GM12864 (cell line): ENCODE measurements around the gene ELK4.

Experiments used
- DNase-seq: peaks from one replicate; pipeline ENCODE4 v3.0.0-alpha.2; 2011; ENCODE audit warnings: low read depth
- H3K4me3 ChIP-seq: 2 replicates; pipeline ENCODE4 v1.5.1; 2011; ENCODE audit warnings: mild to moderate bottlenecking, low read depth, low read length, control low read depth
- TF ChIP-seq, protein P1 (sequence below): IDR thresholded peaks from 2 replicates; pipeline ENCODE4 v1.5.1; 2011; ENCODE audit warnings: low read depth, mild to moderate bottlenecking, moderate library complexity, low read length, control low read depth, inconsistent platforms; ENCODE audit errors: missing control alignments

ELK4 gene

DNA sequence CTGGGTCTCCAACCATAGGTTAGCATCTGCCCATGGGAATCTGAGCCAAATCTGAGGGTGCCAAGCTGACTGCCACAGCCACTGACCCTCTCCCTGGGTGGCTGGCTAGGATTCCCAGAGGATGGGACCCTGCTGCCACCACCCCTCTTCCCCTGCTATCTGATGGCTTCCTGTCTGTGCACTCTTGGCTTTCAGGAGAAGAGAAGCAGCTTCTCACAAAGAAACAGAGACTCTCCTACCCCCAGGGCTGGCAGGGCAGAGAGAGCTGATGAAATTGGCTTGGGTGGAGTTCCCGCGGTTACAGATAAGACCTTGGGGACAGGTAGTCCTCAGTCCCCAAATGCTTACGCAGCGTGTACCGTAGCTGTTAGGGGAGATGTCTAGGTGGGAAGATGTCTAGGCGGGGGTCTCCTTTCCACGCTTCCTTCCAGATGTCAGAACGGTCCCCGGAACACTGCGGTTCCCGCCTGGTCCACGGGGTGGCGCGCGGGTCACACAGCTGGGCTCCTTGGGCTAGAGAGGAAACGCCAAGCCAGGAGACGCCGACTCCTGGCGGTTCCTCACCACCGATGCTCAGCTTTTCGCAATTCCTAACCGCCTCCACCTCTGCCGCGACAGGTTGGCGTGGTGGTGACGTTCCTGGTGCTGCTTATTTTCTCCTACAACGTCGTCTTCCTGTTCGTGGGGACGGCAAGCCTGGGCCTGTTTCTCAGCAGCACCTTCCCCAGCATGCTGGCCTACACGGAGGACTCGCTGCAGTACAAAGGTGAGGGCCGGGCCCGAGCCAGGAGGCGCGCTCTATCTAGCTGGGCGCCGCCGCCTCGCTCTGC, 40.1 kb downstream of the ELK4 start:
- H3K4me3 ChIP-seq: peak overlapping the region; percentile 45
- no peak for DNase-seq
- TF ChIP-seq, protein P1, sequence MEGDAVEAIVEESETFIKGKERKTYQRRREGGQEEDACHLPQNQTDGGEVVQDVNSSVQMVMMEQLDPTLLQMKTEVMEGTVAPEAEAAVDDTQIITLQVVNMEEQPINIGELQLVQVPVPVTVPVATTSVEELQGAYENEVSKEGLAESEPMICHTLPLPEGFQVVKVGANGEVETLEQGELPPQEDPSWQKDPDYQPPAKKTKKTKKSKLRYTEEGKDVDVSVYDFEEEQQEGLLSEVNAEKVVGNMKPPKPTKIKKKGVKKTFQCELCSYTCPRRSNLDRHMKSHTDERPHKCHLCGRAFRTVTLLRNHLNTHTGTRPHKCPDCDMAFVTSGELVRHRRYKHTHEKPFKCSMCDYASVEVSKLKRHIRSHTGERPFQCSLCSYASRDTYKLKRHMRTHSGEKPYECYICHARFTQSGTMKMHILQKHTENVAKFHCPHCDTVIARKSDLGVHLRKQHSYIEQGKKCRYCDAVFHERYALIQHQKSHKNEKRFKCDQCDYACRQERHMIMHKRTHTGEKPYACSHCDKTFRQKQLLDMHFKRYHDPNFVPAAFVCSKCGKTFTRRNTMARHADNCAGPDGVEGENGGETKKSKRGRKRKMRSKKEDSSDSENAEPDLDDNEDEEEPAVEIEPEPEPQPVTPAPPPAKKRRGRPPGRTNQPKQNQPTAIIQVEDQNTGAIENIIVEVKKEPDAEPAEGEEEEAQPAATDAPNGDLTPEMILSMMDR: peak; percentile 99

DNA sequence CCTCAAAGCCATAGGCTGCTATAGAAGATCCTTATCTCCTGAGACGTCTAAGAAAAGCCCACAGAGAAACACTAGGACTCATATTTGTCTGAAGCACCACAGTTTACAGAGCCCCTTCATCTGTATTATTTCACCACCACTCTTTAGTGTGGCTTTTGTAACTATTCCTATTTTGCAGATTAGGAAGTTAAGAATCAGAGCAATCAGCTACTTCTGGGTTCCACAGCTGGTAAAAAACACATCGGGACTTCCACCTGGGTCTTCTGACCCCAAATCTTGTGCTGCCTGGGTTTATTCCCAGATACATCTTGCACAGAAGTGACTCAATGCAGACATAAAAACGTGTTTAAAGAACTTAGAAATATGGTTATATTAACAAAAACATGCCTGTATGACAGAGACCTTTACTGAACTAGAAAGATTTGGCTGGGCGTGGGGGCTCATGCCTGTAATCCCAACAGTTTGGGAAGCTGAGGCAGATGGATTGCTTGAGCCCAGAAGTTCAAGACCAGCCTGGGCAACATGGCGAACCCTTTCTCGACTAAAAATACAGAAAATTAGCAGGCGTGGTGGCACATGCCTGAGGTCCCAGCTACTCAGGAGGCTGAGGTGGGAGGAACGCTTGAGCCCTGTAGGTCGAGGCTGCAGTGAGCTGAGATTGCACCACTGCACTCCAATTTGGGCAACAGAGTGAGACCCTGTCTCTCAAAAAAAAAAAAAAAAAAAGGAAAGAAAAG, 40.9 kb downstream of the ELK4 start:
- TF ChIP-seq, protein P1: no peak
- no peak for DNase-seq
- no peak overlapping the region for H3K4me3 ChIP-seq

DNA sequence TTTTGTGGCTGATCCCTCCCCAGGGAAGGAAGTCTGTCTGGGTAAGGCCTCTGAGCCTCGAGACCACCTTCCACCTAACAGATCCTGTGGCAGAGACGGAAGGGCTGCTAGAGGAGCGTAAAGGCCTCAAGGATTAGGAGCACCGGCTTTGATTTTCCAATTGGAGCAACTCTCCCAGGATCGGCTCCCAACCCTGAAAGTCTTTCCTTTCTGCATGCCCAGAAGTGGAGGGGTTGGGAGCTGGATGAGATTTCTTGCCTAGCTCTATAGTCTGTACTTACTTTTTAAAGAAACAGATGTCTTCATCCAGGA, 41.4 kb downstream of the ELK4 start:
- TF ChIP-seq, protein P1: no peak
- no peak for DNase-seq
- H3K4me3 ChIP-seq: no peak overlapping the region

DNA sequence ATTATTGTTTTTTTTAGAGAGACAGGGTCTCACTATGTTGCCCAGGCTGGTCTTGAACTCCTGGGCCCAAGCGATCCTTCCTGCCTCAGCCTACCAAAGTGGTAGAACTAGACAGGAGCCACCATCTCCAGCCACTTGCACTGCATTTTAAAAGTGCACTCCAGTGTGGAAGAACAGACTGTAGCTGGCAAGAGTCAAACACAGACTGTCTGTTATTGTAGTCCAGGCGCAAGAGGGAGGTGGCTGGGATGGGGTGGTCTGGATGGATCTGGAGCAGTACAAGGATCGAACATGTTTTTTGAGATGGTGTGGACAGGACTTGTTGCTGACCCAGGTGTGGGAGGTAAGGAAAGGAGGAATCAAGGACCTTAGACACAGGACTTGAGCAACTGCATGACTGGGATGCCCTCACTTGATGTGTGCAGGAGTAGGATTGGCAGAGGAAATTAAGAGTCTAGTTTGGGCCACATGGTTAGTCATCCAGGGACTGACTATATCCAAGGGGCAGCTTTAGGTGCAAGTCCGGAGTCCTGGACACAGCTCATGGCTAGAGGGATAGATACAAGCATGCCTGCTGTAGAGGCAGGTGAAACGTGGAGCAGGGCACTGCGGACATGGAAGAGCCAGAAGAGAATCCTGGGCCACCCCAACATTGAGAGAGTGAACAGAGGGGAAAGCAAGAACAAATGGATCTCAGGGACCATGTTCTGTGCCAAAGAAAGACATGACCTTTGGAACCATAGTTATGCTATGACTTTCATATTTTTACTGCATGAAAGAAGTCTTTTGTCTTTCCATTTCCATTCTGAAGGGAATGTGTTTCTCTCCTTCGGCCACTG, 42.0 kb downstream of the ELK4 start:
- no peak overlapping the region for H3K4me3 ChIP-seq
- TF ChIP-seq, protein P1: no peak
- DNase-seq: no peak

DNA sequence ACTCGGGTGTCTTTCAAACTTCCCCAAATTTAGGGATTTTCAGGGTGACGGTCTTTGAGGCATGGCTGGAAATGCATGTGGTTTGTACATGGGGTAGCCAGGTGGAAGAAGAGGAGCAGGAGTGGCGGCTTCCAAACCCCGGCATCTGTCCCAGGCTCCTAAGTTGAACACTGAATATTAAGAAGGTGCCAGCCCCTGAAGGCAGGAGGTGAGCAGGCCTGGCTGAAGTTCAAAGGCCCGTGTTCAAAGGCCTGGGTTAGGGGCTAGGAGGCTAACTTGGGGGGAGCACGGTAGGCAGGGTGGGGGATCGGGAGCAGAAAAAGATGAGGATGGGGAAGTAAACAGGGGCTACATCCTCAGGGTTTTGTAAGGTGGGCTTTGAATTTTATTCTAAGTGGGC, 42.8 kb downstream of the ELK4 start:
- H3K4me3 ChIP-seq: no peak overlapping the region
- DNase-seq: no peak
- TF ChIP-seq, protein P1: no peak

DNA sequence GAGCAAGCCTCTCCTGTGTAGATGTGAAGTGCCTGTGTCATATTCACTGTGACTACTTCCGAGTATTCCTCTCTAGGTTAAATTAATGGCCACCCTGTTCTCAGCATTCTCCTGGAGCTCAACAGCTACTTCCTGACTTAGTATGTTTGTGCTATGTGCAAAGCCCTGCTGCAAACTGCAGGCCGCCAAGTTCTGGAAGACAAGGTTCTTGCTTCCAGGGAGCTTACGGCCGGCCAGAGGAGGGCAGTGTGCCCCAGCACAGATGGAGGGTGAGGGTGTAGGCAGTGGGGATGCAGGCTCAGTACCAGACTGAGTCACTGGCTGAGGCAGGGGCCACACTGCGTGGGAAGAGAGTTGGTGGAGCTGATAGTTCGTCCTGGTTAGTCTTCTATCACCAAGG, 43.2 kb downstream of the ELK4 start:
- no peak for DNase-seq
- TF ChIP-seq, protein P1: peak; percentile 53
- H3K4me3 ChIP-seq: no peak overlapping the region
